Muscle of leg (tissue), 16 donors: ENCODE results near the gene VPS35. TPM values are rescaled to one million over a fixed set of nuclear protein-coding genes. Genes with fewer than 3 reads are reported as not detected.

ENCODE experiments used
- DNase-seq: peaks from one replicate; pipeline ENCODE4 v3.0.0; 2013
- H3K27ac ChIP-seq: one replicate; pipeline ENCODE4 v1.5.1; 2013; ENCODE audit warnings: mild to moderate bottlenecking, low read length, control low read depth
- H3K27me3 ChIP-seq: one replicate; pipeline ENCODE4 v1.6.1; 2013; ENCODE audit warnings: low read length; ENCODE audit not compliant: control insufficient read depth, insufficient read depth
- H3K36me3 ChIP-seq: one replicate; pipeline ENCODE4 v1.6.1; 2013; ENCODE audit warnings: low read length; ENCODE audit not compliant: control insufficient read depth, insufficient read depth
- H3K4me1 ChIP-seq: one replicate; pipeline ENCODE4 v1.6.1; 2013; ENCODE audit warnings: low read length; ENCODE audit not compliant: control insufficient read depth, insufficient read depth
- H3K4me3 ChIP-seq: one replicate; pipeline ENCODE4 v1.5.1; 2013; ENCODE audit warnings: low read length, control low read depth
- H3K9me3 ChIP-seq: replicated peaks from 2 replicates; pipeline ENCODE4 v1.6.1; 2013; ENCODE audit warnings: low read depth, low read length; ENCODE audit not compliant: control insufficient read depth
- WGBS: methylation state at CpG from one replicate; pipeline ENCODE4 v1.1.5; 2013; ENCODE audit warnings: missing lambda C conversion rate; ENCODE audit not compliant: insufficient coverage; 5-methylcytosine and 5-hydroxymethylcytosine counted together
- long read RNA-seq, 11 donors: transcript quantifications; one replicate each; lab custom pipeline, GENCODE V29; 2026
- polyA plus RNA-seq, 8 donors: library from polyadenylated mRNA; unstranded; fragments of 120-200 nt; gene quantifications; one replicate each; pipeline versions ENCODE4 v1.2.1 to v1.2.3, GENCODE V29; 2013; ENCODE audit warnings: inconsistent platforms in 1 of 8, low replicate concordance in 1 of 8; ENCODE audit not compliant: insufficient read length in 8 of 8, insufficient read depth in 1 of 8
- total RNA-seq: library from RNA; stranded (reverse); fragments of 120-200 nt; gene quantifications from one replicate; pipeline ENCODE4 v1.2.4, GENCODE V29; 2013

Gene VPS35
- total RNA-seq: 82.5 TPM
- 10 to 100 TPM; 64.7 to 89.7 (median 79.0) TPM for polyA plus RNA-seq
- long read RNA-seq, donor 1, full-length matches to known transcripts: 9 of 31 reads
- long read RNA-seq, donor 1, partial matches to known transcripts: 22 of 31 reads
- long read RNA-seq, donor 1, other reads (novel, unspliced or antisense): 0 of 31 reads
- long read RNA-seq, donor 2: 0 reads
- long read RNA-seq, donor 3, full-length matches to known transcripts: 10 of 84 reads
- long read RNA-seq, donor 3, partial matches to known transcripts: 74 of 84 reads
- long read RNA-seq, donor 3, other reads (novel, unspliced or antisense): 0 of 84 reads
- long read RNA-seq, donor 4, full-length matches to known transcripts: 8 of 14 reads
- long read RNA-seq, donor 4, partial matches to known transcripts: 6 of 14 reads
- long read RNA-seq, donor 4, other reads (novel, unspliced or antisense): 0 of 14 reads
- long read RNA-seq, donor 5, full-length matches to known transcripts: 22 of 144 reads
- long read RNA-seq, donor 5, partial matches to known transcripts: 122 of 144 reads
- long read RNA-seq, donor 5, other reads (novel, unspliced or antisense): 0 of 144 reads
- long read RNA-seq, donor 6, full-length matches to known transcripts: 14 of 66 reads
- long read RNA-seq, donor 6, partial matches to known transcripts: 52 of 66 reads
- long read RNA-seq, donor 6, other reads (novel, unspliced or antisense): 0 of 66 reads
- long read RNA-seq, donor 7, full-length matches to known transcripts: 19 of 124 reads
- long read RNA-seq, donor 7, partial matches to known transcripts: 105 of 124 reads
- long read RNA-seq, donor 7, other reads (novel, unspliced or antisense): 0 of 124 reads
- long read RNA-seq, donor 8, full-length matches to known transcripts: 18 of 111 reads
- long read RNA-seq, donor 8, partial matches to known transcripts: 93 of 111 reads
- long read RNA-seq, donor 8, other reads (novel, unspliced or antisense): 0 of 111 reads
- long read RNA-seq, donor 9, full-length matches to known transcripts: 6 of 22 reads
- long read RNA-seq, donor 9, partial matches to known transcripts: 16 of 22 reads
- long read RNA-seq, donor 9, other reads (novel, unspliced or antisense): 0 of 22 reads
- long read RNA-seq, donor 10, full-length matches to known transcripts: 21 of 124 reads
- long read RNA-seq, donor 10, partial matches to known transcripts: 103 of 124 reads
- long read RNA-seq, donor 10, other reads (novel, unspliced or antisense): 0 of 124 reads
- long read RNA-seq, donor 11, full-length matches to known transcripts: 10 of 30 reads
- long read RNA-seq, donor 11, partial matches to known transcripts: 20 of 30 reads
- long read RNA-seq, donor 11, other reads (novel, unspliced or antisense): 0 of 30 reads

- peak within 1 kb of the TSS; percentile 94 for H3K4me3 ChIP-seq
- DNase-seq: peak; percentile 100
- H3K27me3 ChIP-seq: no peaks in the 10 kb centered on the region
- peaks cover 17% of the 10 kb centered on the region for H3K4me1 ChIP-seq
- H3K36me3 ChIP-seq: no peaks in the 10 kb centered on the region
- WGBS: under 1% methylated on average over 47 of the region's 54 CpGs
- H3K27ac ChIP-seq: peak within 1 kb of the TSS; percentile 99
- H3K9me3 ChIP-seq: no peaks in the 10 kb centered on the region
Measured at GRCh38 chr16:46688654-46689364, at the start of gene VPS35. Gene VPS35 (minus strand): TSS chr16:46689178. CDS start chr16:46689133, 45 bp downstream.

- no peak overlapping the region for H3K4me3 ChIP-seq
- H3K27ac ChIP-seq: no peak overlapping the region
- no peaks in the 10 kb centered on the region for H3K36me3 ChIP-seq
- H3K27me3 ChIP-seq: no peaks in the 10 kb centered on the region
- H3K9me3 ChIP-seq: no peaks in the 10 kb centered on the region
- DNase-seq: no peak
- H3K4me1 ChIP-seq: peaks cover 8% of the 10 kb centered on the region
- 76% methylated on average over 9 of the region's 14 CpGs for WGBS
Measured at GRCh38 chr16:46737621-46738214, 48.7 kb upstream of the VPS35 start.

GRCh38 chr16:46736695-46737094 is 47.7 kb upstream of the VPS35 start:
- Histone ChIP-seq H3K36me3 (no peaks in the 10 kb centered on the region), H3K4me3 (no peak overlapping the region), H3K9me3 (no peaks in the 10 kb centered on the region), H3K27ac (no peak overlapping the region), H3K4me1 (peaks cover 5% of the 10 kb centered on the region), H3K27me3 (no peaks in the 10 kb centered on the region)
- WGBS: 62% methylated on average over 12 of the region's 12 CpGs
- DNase-seq: no peak

GRCh38 chr16:46733319-46733830 is 44.4 kb upstream of the VPS35 start:
- Histone ChIP-seq H3K9me3 (no peaks in the 10 kb centered on the region), H3K27me3 (no peaks in the 10 kb centered on the region), H3K27ac (no peak overlapping the region), H3K4me1 (peaks cover 11% of the 10 kb centered on the region), H3K4me3 (no peak overlapping the region), H3K36me3 (no peaks in the 10 kb centered on the region)
- DNase-seq: no peak
- WGBS: 44% methylated on average over 2 of the region's 9 CpGs

GRCh38 chr16:46732561-46732960 is 43.6 kb upstream of the VPS35 start:
- no peaks in the 10 kb centered on the region for H3K27me3 ChIP-seq
- no peak overlapping the region for H3K27ac ChIP-seq
- no peak overlapping the region for H3K4me3 ChIP-seq
- no peak for DNase-seq
- 65% methylated on average over 2 of the region's 4 CpGs for WGBS
- H3K36me3 ChIP-seq: no peaks in the 10 kb centered on the region
- H3K9me3 ChIP-seq: no peaks in the 10 kb centered on the region
- peaks cover 11% of the 10 kb centered on the region for H3K4me1 ChIP-seq

- Histone ChIP-seq H3K27ac (no peak overlapping the region), H3K4me3 (no peak overlapping the region), H3K36me3 (no peaks in the 10 kb centered on the region), H3K4me1 (peaks cover 11% of the 10 kb centered on the region), H3K9me3 (no peaks in the 10 kb centered on the region), H3K27me3 (no peaks in the 10 kb centered on the region)
- 79% methylated on average over 18 of the region's 23 CpGs for WGBS
- DNase-seq: no peak
Measured at GRCh38 chr16:46731691-46732555, 42.9 kb upstream of the VPS35 start.

- Histone ChIP-seq H3K27ac (no peak overlapping the region), H3K9me3 (no peaks in the 10 kb centered on the region), H3K27me3 (no peaks in the 10 kb centered on the region), H3K4me1 (peaks cover 6% of the 10 kb centered on the region), H3K36me3 (no peaks in the 10 kb centered on the region), H3K4me3 (no peak overlapping the region)
- 58% methylated on average over 7 of the region's 17 CpGs for WGBS
- no peak for DNase-seq
Measured at GRCh38 chr16:46730801-46731690, 42.1 kb upstream of the VPS35 start.

- peaks cover 6% of the 10 kb centered on the region for H3K4me1 ChIP-seq
- no peak overlapping the region for H3K27ac ChIP-seq
- H3K36me3 ChIP-seq: no peaks in the 10 kb centered on the region
- no peak overlapping the region for H3K4me3 ChIP-seq
- WGBS: 90% methylated on average over 8 of the region's 8 CpGs
- no peak for DNase-seq
- H3K27me3 ChIP-seq: no peaks in the 10 kb centered on the region
- no peaks in the 10 kb centered on the region for H3K9me3 ChIP-seq
Measured at GRCh38 chr16:46730126-46730525, 41.1 kb upstream of the VPS35 start.
